ENCODE results near the gene ASB18.

The ASB18 gene

DNA sequence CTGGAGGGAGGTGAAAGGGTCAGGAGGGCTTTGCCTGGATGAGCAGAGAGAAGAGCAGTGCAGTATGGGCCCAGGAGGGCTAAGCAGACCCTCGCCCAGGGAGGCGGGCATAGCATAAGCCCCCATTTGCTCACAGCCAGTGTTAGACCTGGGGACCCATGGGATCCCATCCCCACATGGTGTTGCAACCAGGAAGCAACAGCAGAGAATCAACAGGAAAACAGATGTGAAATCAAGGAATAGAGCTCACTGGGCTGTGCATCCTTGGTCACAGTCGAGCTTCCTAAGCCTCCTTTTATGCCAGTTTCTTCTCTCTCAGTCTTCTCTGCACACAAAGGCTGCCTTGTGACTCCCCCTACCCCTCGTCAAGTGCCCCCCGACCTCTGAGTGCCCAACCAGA lies 19.9 kb downstream of the ASB18 start:
- DNase-seq = no peak
- H3K27me3 ChIP-seq (replicated peaks; ENCODE audit: insufficient read depth, low read length) = no peaks in the 10 kb centered on the region

DNA sequence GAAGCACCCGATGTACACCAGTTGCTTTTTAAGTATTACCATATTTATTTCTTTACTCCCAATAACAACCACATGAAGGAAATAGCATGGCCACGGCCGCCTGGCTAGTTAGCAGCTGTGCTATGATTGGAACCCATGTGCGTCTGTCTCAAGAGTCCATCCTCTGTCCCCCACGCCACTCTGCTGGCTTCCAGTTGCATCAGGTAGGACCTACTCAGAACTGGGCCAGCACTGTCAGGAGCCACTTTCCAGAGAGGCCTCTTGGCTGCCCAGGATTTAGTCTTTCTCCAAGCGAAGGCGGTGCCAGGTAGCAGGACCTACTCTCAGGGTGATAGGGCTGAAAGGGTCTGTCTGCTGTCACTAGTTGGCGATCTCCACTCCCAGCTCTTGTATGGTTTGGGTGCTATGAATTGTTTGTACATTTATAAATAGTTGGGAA lies 22.1 kb downstream of the ASB18 start:
- Histone ChIP-seq H3K79me2 (ENCODE audit: low read length) (no peaks in the 10 kb centered on the region), H3K9me3 (replicated peaks; ENCODE audit: insufficient read depth, low read length) (no peaks in the 10 kb centered on the region), H3K4me1 (ENCODE audit: low read length) (no peaks in the 10 kb centered on the region)

More for the DNA sequence above, 19.9 kb downstream of the ASB18 start:
- Histone ChIP-seq H3K9ac (ENCODE audit: low read length) (no peak overlapping the region), H3F3A (ENCODE audit: insufficient read depth, low read length) (no peaks in the 10 kb centered on the region), H2AFZ (ENCODE audit: low read length) (no peak overlapping the region), H3K27ac (ENCODE audit: low read length) (no peak overlapping the region), H3K9me3 (replicated peaks; ENCODE audit: insufficient read depth, low read length) (no peaks in the 10 kb centered on the region), H3K36me3 (replicated peaks; ENCODE audit: insufficient read depth, low read length) (no peaks in the 10 kb centered on the region), H3K4me1 (ENCODE audit: low read length) (no peaks in the 10 kb centered on the region), H3K4me3 (ENCODE audit: low read length) (no peak overlapping the region), H3K79me2 (ENCODE audit: low read length) (no peaks in the 10 kb centered on the region), H3K9me2 (replicated peaks; ENCODE audit: insufficient read depth, low read length) (no peaks in the 10 kb centered on the region), H4K20me1 (ENCODE audit: insufficient read depth, low read length) (no peaks in the 10 kb centered on the region), H3K4me2 (ENCODE audit: low read depth, low read length) (no peak overlapping the region)
- TF ChIP-seq, protein P1, sequence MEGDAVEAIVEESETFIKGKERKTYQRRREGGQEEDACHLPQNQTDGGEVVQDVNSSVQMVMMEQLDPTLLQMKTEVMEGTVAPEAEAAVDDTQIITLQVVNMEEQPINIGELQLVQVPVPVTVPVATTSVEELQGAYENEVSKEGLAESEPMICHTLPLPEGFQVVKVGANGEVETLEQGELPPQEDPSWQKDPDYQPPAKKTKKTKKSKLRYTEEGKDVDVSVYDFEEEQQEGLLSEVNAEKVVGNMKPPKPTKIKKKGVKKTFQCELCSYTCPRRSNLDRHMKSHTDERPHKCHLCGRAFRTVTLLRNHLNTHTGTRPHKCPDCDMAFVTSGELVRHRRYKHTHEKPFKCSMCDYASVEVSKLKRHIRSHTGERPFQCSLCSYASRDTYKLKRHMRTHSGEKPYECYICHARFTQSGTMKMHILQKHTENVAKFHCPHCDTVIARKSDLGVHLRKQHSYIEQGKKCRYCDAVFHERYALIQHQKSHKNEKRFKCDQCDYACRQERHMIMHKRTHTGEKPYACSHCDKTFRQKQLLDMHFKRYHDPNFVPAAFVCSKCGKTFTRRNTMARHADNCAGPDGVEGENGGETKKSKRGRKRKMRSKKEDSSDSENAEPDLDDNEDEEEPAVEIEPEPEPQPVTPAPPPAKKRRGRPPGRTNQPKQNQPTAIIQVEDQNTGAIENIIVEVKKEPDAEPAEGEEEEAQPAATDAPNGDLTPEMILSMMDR (IDR thresholded peaks at IDR 0.05; ENCODE audit: low read length) = no peak
- no peak for TF ChIP-seq EZH2 (optimal IDR thresholded peaks at IDR 0.05; ENCODE audit: low read depth, low read length)
- no peak for TF ChIP-seq EZH2phosphoT487 (IDR thresholded peaks at IDR 0.05; ENCODE audit: low read length)

DNA sequence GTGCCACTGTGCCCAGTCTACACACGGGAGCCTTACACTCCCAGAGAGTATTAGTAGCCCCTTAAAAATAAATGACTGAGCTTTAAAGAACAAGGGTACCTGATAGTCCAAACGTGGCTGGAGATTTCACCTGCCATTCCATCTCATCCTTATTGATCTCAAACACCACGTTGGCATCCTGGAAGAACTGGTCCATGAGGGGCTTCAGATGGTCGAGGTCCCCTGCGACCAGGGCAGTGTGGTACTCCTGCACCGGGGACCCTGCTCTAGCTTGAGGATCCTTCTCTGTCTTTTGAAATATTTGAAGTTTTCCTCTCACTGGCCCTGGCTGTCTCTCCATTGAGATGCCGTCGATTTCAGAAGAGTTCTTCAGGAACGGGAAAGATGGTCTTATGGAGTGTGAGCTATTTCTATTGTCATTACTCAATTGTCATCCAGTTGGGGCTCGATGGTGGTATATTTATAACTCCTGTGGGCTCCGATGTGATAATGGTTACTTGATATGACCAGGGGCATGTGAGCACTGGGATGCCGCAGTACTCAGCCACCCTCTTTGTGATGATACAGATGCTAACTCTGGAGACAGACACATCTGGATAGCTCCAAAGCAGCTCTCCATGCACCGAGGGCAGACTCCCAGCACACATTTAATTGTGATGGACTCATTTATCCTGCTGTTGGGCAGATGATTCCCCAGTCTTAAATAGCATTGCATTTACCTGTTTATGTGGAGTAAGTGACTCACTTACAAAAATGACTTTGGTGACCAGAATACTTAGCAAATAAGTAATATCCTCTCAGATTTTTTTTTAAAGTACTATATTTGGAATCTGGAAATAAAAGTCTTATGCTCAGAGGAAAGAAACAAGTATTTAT lies 22.8 kb downstream of the ASB18 start:
- H3K4me3 ChIP-seq (ENCODE audit: low read length) = no peak overlapping the region
- H3K79me2 ChIP-seq (ENCODE audit: low read length) = no peaks in the 10 kb centered on the region
- TF ChIP-seq EZH2 (optimal IDR thresholded peaks at IDR 0.05; ENCODE audit: low read depth, low read length) (no peak), EZH2phosphoT487 (IDR thresholded peaks at IDR 0.05; ENCODE audit: low read length) (no peak)
- TF ChIP-seq, protein P1 (IDR thresholded peaks at IDR 0.05; ENCODE audit: low read length) = no peak
- DNase-seq = no peak
- H4K20me1 ChIP-seq (ENCODE audit: insufficient read depth, low read length) = no peaks in the 10 kb centered on the region
- H3K9ac ChIP-seq (ENCODE audit: low read length) = no peak overlapping the region
- no peak overlapping the region for H2AFZ ChIP-seq (ENCODE audit: low read length)
- no peak overlapping the region for H3K4me2 ChIP-seq (ENCODE audit: low read depth, low read length)
- H3K27me3 ChIP-seq (replicated peaks; ENCODE audit: insufficient read depth, low read length) = no peaks in the 10 kb centered on the region
- H3K4me1 ChIP-seq (ENCODE audit: low read length) = no peaks in the 10 kb centered on the region
- no peaks in the 10 kb centered on the region for H3F3A ChIP-seq (ENCODE audit: insufficient read depth, low read length)
- H3K9me2 ChIP-seq (replicated peaks; ENCODE audit: insufficient read depth, low read length) = no peaks in the 10 kb centered on the region
- H3K36me3 ChIP-seq (replicated peaks; ENCODE audit: insufficient read depth, low read length) = no peaks in the 10 kb centered on the region
- H3K9me3 ChIP-seq (replicated peaks; ENCODE audit: insufficient read depth, low read length) = no peaks in the 10 kb centered on the region
- no peak overlapping the region for H3K27ac ChIP-seq (ENCODE audit: low read length)

More for the DNA sequence above, 22.1 kb downstream of the ASB18 start:
- H3K9me2 ChIP-seq (replicated peaks; ENCODE audit: insufficient read depth, low read length) = no peaks in the 10 kb centered on the region
- no peak overlapping the region for H3K27ac ChIP-seq (ENCODE audit: low read length)
- no peak overlapping the region for H3K4me2 ChIP-seq (ENCODE audit: low read depth, low read length)
- no peaks in the 10 kb centered on the region for H4K20me1 ChIP-seq (ENCODE audit: insufficient read depth, low read length)
- no peaks in the 10 kb centered on the region for H3K36me3 ChIP-seq (replicated peaks; ENCODE audit: insufficient read depth, low read length)
- H3F3A ChIP-seq (ENCODE audit: insufficient read depth, low read length) = no peaks in the 10 kb centered on the region
- H2AFZ ChIP-seq (ENCODE audit: low read length) = no peak overlapping the region
- DNase-seq = no peak
- no peak overlapping the region for H3K9ac ChIP-seq (ENCODE audit: low read length)
- no peaks in the 10 kb centered on the region for H3K27me3 ChIP-seq (replicated peaks; ENCODE audit: insufficient read depth, low read length)
- no peak overlapping the region for H3K4me3 ChIP-seq (ENCODE audit: low read length)
- TF ChIP-seq EZH2 (optimal IDR thresholded peaks at IDR 0.05; ENCODE audit: low read depth, low read length) = no peak
- TF ChIP-seq, protein P1 (IDR thresholded peaks at IDR 0.05; ENCODE audit: low read length) = no peak
- TF ChIP-seq EZH2phosphoT487 (IDR thresholded peaks at IDR 0.05; ENCODE audit: low read length) = no peak
